Erythroblast (primary cell): ENCODE measurements around the gene GNL3L.

Experiments
- GATA1 ChIP-seq: IDR thresholded peaks from 2 replicates; pipeline ENCODE4 v1.6.1; 2011; ENCODE audit warnings: low read depth, mild to moderate bottlenecking, control low read depth, low read length, moderate library complexity
- POLR2A ChIP-seq: IDR thresholded peaks from 2 replicates; pipeline ENCODE4 v1.6.1; 2011; ENCODE audit warnings: mild to moderate bottlenecking, low read length

GRCh38 chrX:54484666-54485065 is 45.4 kb upstream of the GNL3L start:
- TF ChIP-seq POLR2A (no peak), GATA1 (no peak)
